A204.1 (cell line): ENCODE results near the gene STRADA.

Source experiments
- FAIRE-seq: peaks from 2 replicates; lab custom pipeline; 2012; peaks lifted over from hg19 to GRCh38; lab: Jason Lieb, UNC

Gene STRADA, protein sequence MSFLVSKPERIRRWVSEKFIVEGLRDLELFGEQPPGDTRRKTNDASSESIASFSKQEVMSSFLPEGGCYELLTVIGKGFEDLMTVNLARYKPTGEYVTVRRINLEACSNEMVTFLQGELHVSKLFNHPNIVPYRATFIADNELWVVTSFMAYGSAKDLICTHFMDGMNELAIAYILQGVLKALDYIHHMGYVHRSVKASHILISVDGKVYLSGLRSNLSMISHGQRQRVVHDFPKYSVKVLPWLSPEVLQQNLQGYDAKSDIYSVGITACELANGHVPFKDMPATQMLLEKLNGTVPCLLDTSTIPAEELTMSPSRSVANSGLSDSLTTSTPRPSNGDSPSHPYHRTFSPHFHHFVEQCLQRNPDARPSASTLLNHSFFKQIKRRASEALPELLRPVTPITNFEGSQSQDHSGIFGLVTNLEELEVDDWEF

DNA sequence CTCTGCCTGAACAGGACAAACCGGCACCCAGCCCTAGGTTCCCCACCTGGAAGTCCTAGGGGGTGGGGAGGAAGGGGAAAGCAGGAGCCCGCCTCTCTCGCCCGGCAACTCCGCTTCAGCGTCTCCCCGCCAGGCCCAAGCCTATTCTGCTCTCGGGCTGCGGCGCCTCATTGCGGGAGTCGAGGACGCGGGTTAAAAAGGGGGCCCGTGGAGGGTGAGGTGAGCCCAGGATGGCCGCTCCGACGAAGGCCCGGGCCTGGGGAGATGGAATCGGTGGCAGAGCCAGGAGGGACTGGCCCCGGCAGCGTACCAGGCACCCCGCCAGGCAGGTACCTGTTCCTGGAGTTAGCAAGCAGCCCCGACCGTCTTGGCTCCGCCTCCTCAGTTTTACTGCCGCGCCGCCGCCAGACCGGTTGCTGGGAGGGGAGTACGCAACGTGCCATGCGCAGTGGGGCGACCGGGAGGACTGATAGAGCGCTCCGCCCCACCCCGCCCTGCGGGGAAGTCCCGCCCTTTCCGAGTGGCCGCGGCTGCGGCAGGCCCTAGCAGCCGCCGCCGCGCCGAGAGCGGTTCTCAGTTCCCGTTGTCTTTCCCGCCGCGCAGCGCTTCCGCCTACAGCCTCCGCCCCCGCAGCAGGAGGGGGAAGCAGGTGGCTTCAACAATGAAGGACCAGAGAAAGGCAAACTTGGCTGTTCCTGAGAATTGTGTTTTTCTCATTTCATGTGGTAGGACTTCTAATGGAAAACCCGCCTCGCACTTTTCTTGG lies at the start of gene STRADA:
STRADA (minus strand) TSS at position 392 of the 766 bp plus-strand sequence. CDS start 13,430 bp downstream, outside the sequence.
- peak; percentile 83 for FAIRE-seq

DNA sequence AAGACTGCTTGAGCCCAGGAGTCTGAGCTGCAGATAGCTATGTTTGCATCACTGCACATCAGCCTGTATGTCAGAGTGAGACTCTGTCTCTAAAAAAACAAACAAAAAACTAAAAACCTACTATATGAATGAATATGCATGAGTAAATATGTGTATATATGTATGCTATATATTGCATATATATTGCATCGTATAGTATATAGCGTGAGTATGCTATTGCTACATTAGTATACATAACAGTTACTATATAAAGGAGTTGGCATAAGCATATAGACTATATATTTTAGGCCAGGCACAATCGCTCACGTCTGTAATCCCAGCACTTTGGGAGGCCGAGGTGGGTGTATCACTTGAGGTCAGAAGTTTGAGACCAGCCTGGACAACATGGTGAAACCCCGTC lies 48.5 kb upstream of the STRADA start:
- FAIRE-seq = no peak

DNA sequence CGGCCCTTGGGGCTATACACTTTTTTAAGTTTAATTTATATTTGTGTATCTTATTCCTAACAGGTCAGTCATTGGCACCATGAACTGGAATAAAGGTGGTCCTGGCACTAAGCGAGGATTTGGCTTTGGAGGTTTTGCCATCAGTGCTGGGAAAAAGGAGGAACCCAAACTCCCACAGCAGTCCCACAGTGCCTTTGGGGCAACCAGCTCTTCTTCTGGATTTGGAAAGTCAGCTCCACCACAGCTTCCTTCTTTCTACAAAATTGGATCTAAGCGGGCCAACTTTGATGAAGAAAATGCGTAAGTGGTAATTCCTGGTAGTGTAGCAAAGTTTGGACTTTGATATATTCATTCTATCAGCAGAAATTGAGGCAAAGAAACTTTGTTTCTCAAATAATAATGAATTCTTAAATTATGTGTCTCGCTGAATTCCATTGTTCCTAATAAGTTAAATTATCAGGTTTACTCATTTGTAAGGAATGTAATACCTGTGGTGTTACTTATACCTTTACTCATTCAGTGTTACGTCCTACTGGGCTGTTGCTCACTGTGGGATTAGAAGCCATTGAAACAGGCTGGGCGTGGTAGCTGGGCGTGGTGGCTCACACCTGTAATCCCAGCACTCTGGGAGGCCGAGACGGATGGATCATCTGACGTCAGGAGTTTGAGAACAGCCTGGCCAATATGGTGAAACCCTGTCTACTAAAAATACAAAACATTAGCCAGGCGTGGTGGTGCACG lies 45.5 kb upstream of the STRADA start:
- no peak for FAIRE-seq

DNA sequence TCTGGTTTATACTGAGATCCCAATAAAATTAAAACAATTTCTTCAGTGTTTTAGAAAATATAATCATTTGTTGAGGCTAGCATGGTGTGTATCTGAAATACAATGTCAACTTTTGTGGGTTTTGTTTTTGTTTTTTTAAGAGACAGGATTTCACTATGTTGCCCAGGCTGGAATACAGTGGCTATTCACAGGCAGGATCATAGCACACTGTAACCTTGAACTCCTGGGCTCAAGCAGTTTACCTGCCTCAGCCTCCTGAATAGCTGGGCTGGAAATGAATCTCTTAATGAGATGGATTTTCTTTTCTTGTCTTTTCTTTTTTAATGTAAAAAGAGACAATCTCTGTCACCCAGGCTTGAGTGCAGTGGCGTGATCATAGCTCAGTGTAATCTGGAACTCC lies 44.5 kb upstream of the STRADA start:
- FAIRE-seq = no peak

DNA sequence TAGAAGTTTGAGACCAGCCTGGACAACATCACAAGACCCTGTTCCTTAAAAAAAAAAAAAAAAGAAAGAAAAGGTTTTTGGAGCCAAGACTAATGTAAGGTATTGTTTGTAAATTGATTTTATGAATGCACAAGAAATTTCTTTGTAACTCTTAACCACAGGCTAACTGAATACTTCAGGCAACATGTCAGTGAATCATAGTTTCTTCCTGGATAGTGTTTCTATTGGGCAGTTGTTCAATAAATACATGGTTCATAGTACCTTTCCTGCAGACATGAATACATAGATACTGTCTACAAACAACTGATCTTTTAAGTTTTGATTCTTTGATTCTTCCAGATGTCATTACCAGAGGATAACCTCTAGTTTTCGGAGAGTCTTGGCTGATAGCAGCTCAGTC lies 44.0 kb upstream of the STRADA start:
- FAIRE-seq = no peak

DNA sequence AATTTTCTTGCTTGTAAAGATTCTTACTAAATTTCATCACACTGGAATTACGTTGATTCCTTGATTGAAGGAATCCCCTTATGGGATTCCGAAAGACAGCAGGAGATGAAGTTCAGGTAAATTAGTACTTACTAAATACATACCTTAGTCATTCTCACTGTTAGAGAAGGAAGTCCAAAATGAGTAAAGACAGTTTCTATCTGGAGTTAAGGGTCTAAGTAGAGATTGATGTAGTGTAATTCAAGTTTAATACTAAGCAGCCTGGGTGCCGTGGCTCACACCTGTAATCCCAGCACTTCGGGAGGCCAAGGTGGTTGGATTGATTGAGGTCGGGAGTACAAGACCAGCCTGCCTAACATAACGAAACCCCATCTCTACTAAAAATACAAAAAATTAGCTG lies 41.9 kb upstream of the STRADA start:
- FAIRE-seq = no peak

DNA sequence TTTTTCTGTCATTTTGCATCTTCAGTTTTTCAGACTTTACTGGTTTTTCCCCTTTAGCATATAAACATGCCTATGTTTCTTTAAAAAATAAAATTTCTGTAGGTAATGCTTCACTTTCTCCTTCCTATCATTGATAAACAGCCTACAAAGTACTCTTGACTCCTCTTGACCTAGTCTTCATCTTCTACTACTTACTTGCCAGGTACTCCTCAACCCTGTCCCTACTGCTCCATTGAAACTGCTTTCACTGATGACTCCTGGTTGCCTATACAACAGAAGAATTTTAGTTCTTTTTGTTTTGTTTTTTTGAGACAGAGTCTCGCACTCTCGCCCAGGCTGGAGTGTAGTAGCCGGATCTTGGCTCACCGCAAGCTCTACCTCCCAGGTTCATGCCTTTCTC lies 39.3 kb upstream of the STRADA start:
- FAIRE-seq = no peak

DNA sequence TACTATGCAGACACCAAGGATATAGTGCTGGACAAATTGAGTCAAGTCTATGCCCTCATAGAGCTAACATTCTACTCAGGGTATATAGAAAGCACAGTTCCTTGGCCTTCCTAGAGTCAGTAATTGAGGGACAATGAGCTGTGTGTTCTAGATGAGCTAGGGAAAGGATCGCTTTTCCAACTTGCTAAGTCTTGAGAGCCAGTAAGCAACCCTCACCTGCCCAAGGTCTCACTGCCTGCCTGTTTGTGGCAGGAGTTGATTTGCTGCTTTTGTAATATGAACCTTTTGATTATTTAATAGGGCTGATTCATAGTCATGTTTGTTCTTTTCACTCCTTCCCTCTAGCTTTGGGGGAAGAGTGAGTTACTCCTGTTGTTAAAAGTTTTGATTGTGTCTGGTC lies 38.9 kb upstream of the STRADA start:
- no peak for FAIRE-seq

DNA sequence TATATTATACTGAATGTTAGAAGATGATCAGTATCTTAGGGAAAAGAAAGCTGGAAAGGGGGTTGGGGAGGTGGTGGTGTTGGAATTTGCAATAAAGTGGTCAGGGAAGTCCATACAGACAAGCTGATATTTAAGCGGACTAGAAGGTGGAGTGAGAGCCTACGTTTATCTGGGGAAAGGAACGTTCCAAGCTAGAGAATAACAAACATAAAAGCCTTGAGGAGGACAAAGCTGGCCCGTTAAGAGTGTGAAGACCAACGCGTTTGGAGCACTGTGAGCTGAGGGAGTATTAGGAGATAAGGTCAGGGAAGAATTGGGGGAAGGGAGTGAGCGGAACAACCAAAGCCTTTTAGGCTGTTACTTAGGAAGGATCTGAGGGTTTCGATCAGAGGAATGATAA lies 33.8 kb upstream of the STRADA start:
- FAIRE-seq = no peak

DNA sequence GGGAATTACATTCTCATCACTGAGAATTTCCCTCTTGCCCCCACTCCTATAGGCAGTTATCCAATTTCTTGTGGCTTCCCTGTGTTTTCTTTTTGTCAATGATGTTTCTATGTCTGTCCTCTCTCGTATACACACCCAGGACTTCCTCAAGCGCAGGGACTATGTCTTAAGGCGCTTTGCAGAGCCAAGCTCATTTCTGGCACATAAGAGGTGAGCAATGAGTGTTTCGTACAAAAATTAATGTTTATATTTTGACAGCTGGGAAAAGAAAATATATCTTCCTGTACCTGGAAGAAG lies 33.3 kb upstream of the STRADA start:
- FAIRE-seq = no peak

DNA sequence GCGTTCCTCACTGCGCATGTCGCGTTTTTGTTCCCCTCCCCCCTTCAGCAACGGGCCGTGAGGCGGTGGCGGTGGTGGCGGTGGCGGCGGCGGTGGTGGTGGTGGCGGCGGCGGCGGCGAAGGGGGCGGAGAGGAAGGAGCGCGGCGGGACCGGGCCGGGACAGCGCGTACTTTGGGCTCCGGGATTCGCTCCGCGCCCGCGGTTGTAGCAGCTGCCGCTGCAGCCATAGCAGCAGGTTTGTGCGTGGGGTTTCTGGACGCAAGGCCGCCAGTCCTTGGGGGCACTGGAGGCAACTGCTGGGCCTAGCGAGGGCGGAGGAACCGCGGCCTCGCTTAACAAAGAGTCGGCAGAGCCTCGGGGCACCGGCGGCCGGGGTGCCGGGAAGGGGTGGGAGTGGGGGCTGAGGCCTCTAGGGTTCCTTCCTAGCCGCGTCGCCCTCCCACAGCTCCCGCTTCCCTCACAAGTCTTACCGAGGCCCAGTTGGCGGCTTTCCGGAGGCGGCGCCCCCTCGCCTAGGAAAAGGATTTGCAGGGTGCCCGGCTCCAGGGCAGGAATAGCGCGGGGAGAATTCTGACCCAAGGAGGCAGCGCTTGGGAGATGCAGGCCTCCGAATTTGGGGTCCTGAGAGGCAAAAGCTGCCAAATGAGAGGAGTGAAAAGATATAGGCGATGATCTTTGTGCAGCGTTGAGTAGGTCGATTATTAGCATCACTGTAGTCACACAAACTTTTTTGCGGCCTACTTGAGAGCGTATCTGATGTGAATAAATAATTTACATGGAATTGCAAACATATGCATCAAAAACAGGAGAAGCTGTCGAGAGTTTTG lies 32.8 kb upstream of the STRADA start, which contains the start of gene DDX42:
DDX42 (plus strand) TSS at position 30 of the 828 bp plus-strand sequence. CDS start 12,880 bp downstream, outside the sequence.
- no peak for FAIRE-seq

DNA sequence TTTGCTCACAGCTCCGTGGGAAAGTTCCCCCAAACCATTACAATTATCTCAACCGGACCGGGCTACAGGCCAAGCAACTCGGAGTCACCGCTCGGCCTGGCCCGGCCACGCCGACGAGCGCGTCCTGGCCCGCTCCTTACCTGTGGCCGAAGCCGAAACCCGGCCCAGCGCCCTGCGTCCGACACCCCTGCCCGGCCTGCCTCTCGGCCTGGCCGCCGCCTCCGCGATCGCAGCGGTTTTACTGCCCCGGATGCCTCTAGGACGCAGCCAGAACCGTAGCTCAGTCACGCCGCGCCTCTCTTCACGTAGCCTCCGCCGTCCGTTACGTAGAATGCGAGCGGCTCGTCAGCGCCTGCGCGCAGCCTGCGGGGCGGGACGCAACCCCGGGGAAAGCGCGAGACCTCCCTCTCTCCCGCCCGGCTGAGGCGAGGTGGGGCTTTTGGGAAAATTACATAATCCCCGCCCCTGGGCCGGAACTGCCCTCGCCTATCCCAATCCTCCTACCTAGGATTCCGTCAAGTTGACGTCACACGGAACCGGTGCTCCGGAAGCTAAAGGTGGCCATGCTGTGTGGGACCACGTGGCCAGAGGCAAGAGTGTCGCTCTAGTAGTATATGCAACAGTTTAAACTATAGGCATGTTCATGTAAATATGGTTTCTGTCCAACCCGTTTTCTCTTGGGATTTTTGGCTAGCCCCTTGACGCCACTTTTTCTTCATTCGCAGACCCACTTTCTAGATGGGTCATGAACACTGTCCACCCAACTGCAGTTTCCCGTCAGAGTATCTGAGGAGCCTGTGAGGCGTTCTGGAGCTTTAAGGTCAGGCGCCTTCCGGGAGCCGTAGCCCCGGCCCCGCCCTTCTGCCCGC lies 31.9 kb upstream of the STRADA start, which contains the start of gene CCDC47:
CCDC47 (minus strand) TSS at position 326 of the 869 bp plus-strand sequence. CDS start 7,422 bp downstream, outside the sequence.
- peak; percentile 97 for FAIRE-seq

DNA sequence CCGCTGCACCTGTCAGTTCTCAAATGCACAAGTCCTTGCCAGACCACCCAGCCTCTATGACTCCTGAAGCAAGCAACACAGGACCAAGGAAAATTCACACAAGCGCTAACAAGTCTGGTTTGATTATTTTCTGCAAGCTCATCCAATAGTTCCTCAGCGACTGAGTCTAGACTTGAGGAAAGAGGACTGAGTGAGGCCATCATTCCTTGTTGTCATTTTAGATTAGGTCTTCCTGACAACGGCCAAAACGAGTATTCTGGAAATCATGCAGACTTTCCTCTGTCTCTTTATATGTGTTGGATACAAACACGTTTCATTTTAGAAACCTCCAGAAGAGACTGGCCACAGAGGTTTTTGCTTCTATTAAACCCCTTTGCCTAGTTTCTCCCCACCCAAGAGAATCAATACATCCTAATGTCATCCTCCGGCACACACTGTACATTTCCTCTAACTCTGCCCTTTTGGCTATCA lies 31.2 kb upstream of the STRADA start:
- no peak for FAIRE-seq

DNA sequence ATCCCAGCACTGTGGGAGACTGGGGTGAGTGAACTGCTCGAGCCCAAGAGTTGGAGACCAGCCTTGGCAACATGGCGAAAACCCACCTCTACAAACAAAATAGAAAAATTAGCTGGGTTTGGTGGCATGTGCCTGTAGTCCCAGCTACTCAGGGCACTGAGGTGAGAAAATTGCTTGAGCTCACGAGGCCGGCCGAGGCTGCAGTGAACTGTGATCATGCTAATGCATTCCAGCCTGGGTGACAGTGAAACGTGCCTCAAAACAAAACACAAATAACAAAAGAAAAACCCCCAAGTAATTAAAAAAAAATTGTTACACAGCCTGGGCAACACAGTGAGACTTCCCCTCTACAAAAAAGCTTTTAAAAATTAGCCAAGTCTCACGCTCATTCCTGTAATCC lies 26.8 kb upstream of the STRADA start:
- FAIRE-seq = no peak

DNA sequence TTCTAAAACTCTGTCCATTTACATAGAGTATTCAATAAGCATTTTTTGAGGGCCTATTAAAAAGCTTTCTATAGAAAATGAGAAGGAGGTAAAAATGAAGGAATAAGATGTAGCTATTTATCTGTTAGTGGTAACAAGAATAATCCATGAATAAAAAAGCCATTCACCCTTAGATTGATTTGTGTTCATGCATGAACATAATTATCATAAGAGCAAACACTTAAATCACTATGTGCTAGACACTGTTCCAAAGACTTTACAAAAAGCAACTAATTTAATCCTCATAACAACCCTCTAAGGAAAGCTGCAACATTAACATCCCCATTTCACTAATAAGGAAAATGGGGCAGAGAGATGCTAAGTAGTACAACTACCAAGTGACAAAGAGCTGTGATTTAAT lies 25.2 kb upstream of the STRADA start:
- FAIRE-seq = no peak

DNA sequence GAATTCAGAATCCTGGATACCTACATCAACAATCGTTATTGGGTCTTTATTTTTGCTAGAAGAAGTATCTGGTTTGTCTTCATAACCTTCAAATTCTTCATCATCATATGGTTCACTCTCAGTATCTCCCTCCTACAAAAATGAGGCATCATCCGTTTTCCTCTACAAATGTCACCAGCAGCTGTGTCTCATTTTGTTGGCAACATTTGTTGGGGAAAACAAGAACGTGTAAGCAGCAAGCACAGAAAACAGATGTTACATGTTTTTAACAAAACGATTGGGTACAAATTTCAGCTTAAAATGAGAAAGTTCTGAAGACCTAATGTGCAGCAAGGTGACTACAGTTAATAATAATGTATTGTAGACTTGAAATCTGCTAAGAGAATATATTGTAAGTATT lies 23.1 kb upstream of the STRADA start:
- FAIRE-seq = no peak

DNA sequence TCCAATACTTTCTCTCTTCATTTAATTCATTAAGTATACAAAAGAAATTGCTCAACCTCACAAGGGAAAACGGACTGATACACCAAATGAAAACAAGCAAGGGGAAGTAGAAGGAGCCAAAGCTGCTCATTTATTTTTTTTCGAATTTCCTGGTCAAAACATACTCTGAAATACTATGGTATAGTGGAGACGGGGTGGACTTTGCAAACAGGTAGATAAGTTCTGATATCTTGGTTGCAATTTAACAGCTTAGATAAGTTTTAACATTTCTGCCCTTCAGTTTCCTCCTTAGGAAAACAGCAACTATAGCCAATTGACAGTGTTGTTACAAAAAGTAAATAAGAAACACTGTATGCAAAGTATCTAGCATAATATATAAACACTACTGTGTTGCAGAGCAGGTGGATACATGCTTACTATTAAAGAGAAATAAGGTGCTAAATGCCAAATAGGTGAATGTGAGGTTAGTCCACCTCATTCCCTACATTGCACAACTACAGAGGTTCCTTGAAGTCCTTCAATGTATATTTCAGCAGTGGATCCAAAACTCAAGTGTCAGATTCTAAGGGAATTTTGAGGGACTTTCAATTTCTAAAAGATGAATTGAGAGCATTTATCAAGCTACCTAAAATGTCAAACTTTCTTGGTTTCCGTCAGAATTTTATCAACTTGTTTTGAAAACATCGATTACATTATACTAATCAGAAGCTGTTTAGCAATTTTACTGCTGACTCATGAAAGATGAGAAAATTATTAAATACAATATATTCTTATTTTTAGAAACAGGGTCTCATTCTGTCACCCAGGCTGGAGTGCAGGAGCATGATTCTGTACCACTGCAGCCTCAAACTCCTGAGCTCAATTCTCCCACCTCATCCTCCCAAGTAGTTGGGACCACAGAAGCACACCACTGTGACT lies 20.8 kb upstream of the STRADA start:
- FAIRE-seq = no peak

DNA sequence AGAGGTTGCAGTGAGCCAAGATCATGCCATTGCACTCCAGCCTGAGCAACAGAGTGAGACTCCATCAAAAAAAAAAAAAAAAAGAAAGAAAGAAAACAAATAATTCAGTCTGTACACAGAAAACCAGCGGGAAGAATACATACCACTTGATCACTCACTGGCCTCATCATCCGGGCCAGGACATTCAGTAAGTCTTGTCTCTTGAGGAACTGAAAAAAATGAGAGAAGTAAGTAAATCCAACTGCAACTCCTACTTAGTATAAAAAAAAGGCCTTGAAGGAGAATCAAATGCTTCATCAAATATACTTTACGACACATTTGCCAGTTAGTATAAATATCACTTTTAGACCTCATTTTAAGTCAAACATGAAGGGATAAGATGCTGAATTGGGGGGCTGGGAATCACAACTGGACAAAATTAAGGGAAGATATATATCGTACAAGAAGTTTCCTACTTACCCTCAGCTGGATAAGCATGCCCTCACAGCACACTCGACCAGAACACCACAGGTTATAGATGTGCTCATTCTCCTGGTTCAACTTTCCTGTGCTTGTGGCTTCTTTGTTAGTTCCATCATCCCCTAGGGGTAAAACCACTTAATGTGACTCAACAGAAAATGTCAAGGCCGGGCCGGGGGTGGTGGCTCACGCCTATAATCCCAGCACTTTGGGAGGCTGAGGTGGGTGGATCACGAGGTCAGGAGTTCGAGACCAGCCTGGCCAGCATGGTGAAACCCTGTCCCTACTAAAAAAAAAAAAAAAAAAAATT lies 19.4 kb upstream of the STRADA start:
- FAIRE-seq = no peak

DNA sequence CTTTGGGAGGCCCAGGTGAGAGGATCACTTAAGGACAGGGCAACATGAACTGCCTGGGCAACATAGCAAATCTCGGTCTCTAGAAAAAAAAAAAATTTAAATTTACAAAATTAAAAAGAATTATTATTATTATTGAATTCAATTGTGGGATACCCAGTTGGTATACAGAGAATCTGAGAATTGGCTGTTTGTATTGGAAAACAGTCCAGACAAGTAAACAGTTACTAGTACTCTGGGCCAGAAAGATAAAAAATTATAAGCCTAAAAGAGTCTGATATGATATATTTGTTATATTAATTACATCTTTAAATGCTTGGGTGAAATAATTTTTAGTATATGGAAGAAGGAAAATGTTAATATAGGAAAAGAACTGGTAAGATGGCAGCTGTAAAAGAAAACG lies 16.8 kb upstream of the STRADA start:
- no peak for FAIRE-seq
